Amniotic stem cell (primary cell): ENCODE measurements around the gene ALG8.
"Not testable (repeated sequence)": the region's sequence is repeated elsewhere in the genome, so short reads cannot be mapped to it uniquely, and the experiment has no call there.

Experiments used
- DNase-seq: peaks from one replicate; lab custom pipeline; 2025; lab: John Stamatoyannopoulos, UW

ALG8 gene

GRCh38 chr11:78071717-78072116 is 67.7 kb downstream of the ALG8 start:
- DNase-seq = no peak

- DNase-seq = no peak
Measured at GRCh38 chr11:78070621-78071020, 68.8 kb downstream of the ALG8 start.

GRCh38 chr11:78069465-78069864 is 70.0 kb downstream of the ALG8 start:
- DNase-seq = no peak

GRCh38 chr11:78067704-78068103 is 71.7 kb downstream of the ALG8 start:
- no peak for DNase-seq

- no peak for DNase-seq
Measured at GRCh38 chr11:78066471-78066870, 73.0 kb downstream of the ALG8 start.

GRCh38 chr11:78065203-78065602 is 74.2 kb downstream of the ALG8 start:
- DNase-seq = no peak

GRCh38 chr11:78063440-78064181 is 75.8 kb downstream of the ALG8 start, which contains the start of gene THRSP:
THRSP (plus strand) TSS chr11:78063861; CDS start chr11:78063882, 21 bp downstream.
- DNase-seq = no peak

- no peak for DNase-seq
Measured at GRCh38 chr11:78062671-78063070, 76.8 kb downstream of the ALG8 start.

- DNase-seq = no peak
Measured at GRCh38 chr11:78061921-78062311, 77.5 kb downstream of the ALG8 start.

- no peak for DNase-seq
Measured at GRCh38 chr11:78061088-78061920, 78.1 kb downstream of the ALG8 start.

GRCh38 chr11:78060533-78060932 is 78.9 kb downstream of the ALG8 start:
- no peak for DNase-seq

- not testable (repeated sequence) for DNase-seq
Measured at GRCh38 chr11:78059749-78060328, 79.6 kb downstream of the ALG8 start.

- no peak for DNase-seq
Measured at GRCh38 chr11:78057462-78058055, 81.9 kb downstream of the ALG8 start.

- DNase-seq = no peak
Measured at GRCh38 chr11:78056093-78056492, 83.3 kb downstream of the ALG8 start.

- no peak for DNase-seq
Measured at GRCh38 chr11:78054971-78055370, 84.5 kb downstream of the ALG8 start.

- no peak for DNase-seq
Measured at GRCh38 chr11:78050964-78051831, 88.2 kb downstream of the ALG8 start.
